ENCODE data around the gene PADI1. TPM values are rescaled to one million over a fixed set of nuclear protein-coding genes. Genes with fewer than 3 reads are reported as not detected.

Gene PADI1
- total and polyA plus RNA-seq, 2 of the 8 experiments (the other 6 are each of a cell fraction or from before 2014, with no cell fraction given) = 0.20 to 0.30 TPM

GRCh38 chr1:17222557-17222956 is 17.6 kb downstream of the PADI1 start:
- Histone ChIP-seq H3K18ac (ENCODE audit: extremely low read depth, low read length) (no peak overlapping the region), H3K4ac (replicated peaks; ENCODE audit: insufficient read length, low read depth, low read length) (peak overlapping the region; percentile 85), H3K9ac (replicated peaks in 1 of 4; ENCODE audit: extremely low read depth in 1 of 4, low read depth in 3 of 4, low read length in 3 of 4) (no peak overlapping the region), H3K14ac (ENCODE audit: insufficient read length) (no peak overlapping the region), H2BK12ac (ENCODE audit: low read depth, low read length) (no peak overlapping the region), H3K4me1 (replicated peaks in 1 of 4; ENCODE audit: control insufficient read depth in 3 of 4, insufficient read depth in 4 of 4, low read length in 3 of 4) (no peaks in the 10 kb centered on the region; a peak in 1 of 7 replicates), H3K27ac (ENCODE audit: low read depth, low read length) (no peak overlapping the region), H3K4me2 (ENCODE audit: insufficient read depth in 1 of 2, low read depth in 2 of 2, low read length in 2 of 2) (no peak overlapping the region), H4K91ac (replicated peaks; ENCODE audit: insufficient read length, low read length) (no peak overlapping the region), H3K4me3 (ENCODE audit: extremely low read depth in 1 of 4, insufficient read depth in 2 of 4, low read depth in 3 of 4, low read length in 4 of 4) (no peak overlapping the region), H3K9me3 (ENCODE audit: insufficient read depth in 2 of 2, low read depth in 1 of 2, low read length in 1 of 2) (no peaks in the 10 kb centered on the region), H3K79me2 (ENCODE audit: control insufficient read depth in 1 of 2, insufficient read depth in 2 of 2, low read length in 2 of 2) (no peaks in the 10 kb centered on the region), H3K27me3 (replicated peaks in 1 of 4; ENCODE audit: control insufficient read depth in 3 of 4, extremely low read depth in 1 of 4, insufficient read depth in 3 of 4, low read length in 3 of 4) (no peaks in the 10 kb centered on the region; a peak in 1 of 7 replicates), H2BK5ac (ENCODE audit: low read depth, low read length) (no peak overlapping the region), H2BK120ac (replicated peaks; ENCODE audit: low read depth, low read length) (no peak overlapping the region), H4K5ac (ENCODE audit: insufficient read length, low read depth, low read length) (no peak overlapping the region), H3K36me3 (ENCODE audit: control insufficient read depth in 2 of 4, insufficient read depth in 4 of 4, low read length in 3 of 4) (no peaks in the 10 kb centered on the region), H3K56ac (replicated peaks; ENCODE audit: insufficient read length, low read depth, low read length) (no peak overlapping the region), H3K23me2 (ENCODE audit: low read depth, low read length) (no peaks in the 10 kb centered on the region), H2BK15ac (ENCODE audit: low read length) (no peak overlapping the region; the same call in 1 of the 2 replicates), H2AFZ (ENCODE audit: low read length) (no peak overlapping the region), H4K8ac (ENCODE audit: extremely low read depth, insufficient read depth, low read length) (no peak overlapping the region), H4K20me1 (replicated peaks in 1 of 2; ENCODE audit: control insufficient read depth in 1 of 2, insufficient read depth in 2 of 2, low read length in 2 of 2) (no peaks in the 10 kb centered on the region), H2BK20ac (ENCODE audit: low read length) (no peak overlapping the region), H3K23ac (ENCODE audit: insufficient read length) (no peak overlapping the region), H3K79me1 (ENCODE audit: low read depth, low read length) (no peaks in the 10 kb centered on the region), H2AK5ac (ENCODE audit: low read depth, low read length) (no peak overlapping the region)
- 76% methylated on average over 14 of the region's 14 CpGs; no CpG with 5 or more reads in 1 of the 2 experiments for WGBS, 2 experiments (ENCODE audit: extremely low coverage in 1 of 2, insufficient coverage in 1 of 2, insufficient read length in 1 of 2, insufficient replicate concordance in 2 of 2, low coverage in 1 of 2, low lambda C conversion rate in 2 of 2, missing lambda C conversion rate in 1 of 2)
- POLR2A ChIA-PET (ENCODE audit: partially characterized antibody) = interaction anchor here (1.0 to 1.1 kb wide), 2 partner anchors 14 to 85 kb away, joined by 3 read pairs; no protein-coding TSS in a partner anchor
- no peak for FAIRE-seq
- no peak for TF ChIP-seq SP2 (IDR thresholded peaks at IDR 0.05; ENCODE audit: low read length)
- no peak for TF ChIP-seq POLR2AphosphoS5 (IDR thresholded peaks at IDR 0.05; ENCODE audit: low read depth, low read length)
- TF ChIP-seq CTCF (IDR thresholded peaks at IDR 0.05; ENCODE audit: control extremely low read depth in 1 of 3, insufficient read depth in 1 of 3, low read depth in 1 of 3, low read length in 3 of 3) = no peak
- CTCF ChIA-PET (ENCODE audit: partially characterized antibody) = interaction anchor here (0.9 to 3.4 kb wide), 7 partner anchors 10 to 162 kb away, joined by 3 to 20 read pairs (median 9); no protein-coding TSS in a partner anchor
- DNase-seq (ENCODE audit: low read depth in 1 of 2, low spot score in 2 of 2) = no peak
